ENCODE data around the gene ZNF865. TPM values are rescaled to one million over a fixed set of nuclear protein-coding genes. Genes with fewer than 3 reads are reported as not detected.

ZNF865 gene
- total and polyA plus RNA-seq, 10 of the 15 experiments (the other 5 are each of a cell fraction or from before 2014, with no cell fraction given): 0.02 to 18.3 (median 0.90) TPM

GRCh38 chr19:55615543-55616394 is 10.3 kb downstream of the ZNF865 start:
- ChIA-PET SMC1A (ENCODE audit: uncharacterized antibody, unreplicated experiment) (no interaction called here), RAD21 (ENCODE audit: unreplicated experiment) (no interaction called here), POLR2A (no interaction called here), CTCF (no interaction called here)
- in situ Hi-C loops (cut with MboI) (no loop called here), intact Hi-C loops (cut with micrococcal nuclease; ENCODE audit: unreplicated experiment) (no loop called here)
- H3K9me3 ChIP-seq (replicated peaks; ENCODE audit: control insufficient read depth, insufficient read depth, low read length): no peaks in the 10 kb centered on the region; the same call in 1 of the 3 replicates
- no peak overlapping the region for H3K4me3 ChIP-seq
- ATAC-seq: no peak
- H3K9ac ChIP-seq (ENCODE audit: control insufficient read depth, insufficient read depth, low read length): no peak overlapping the region
- H3K36me3 ChIP-seq (ENCODE audit: control insufficient read depth in 2 of 2, insufficient read depth in 2 of 2, low read length in 1 of 2): peaks cover 3 to 12% of the 10 kb centered on the region in 2 experiments; a peak in 3 of 4 replicates
- no peak for DNase-seq (ENCODE audit: low read depth, low spot score)
- no peak for FAIRE-seq
- H4K20me1 ChIP-seq (ENCODE audit: control insufficient read depth, insufficient read depth): peaks cover 3% of the 10 kb centered on the region; the same call in 1 of the 2 replicates
- peaks cover 4% of the 10 kb centered on the region for H3K4me1 ChIP-seq (ENCODE audit: control insufficient read depth, insufficient read depth, low read length)
- no peak overlapping the region for H3K4me2 ChIP-seq (ENCODE audit: control insufficient read depth, insufficient read depth)
- no peak overlapping the region for H2AFZ ChIP-seq (ENCODE audit: control insufficient read depth, low read depth, low read length)
- no TSS peak for BruUV-seq (replicated peaks)
- no peak overlapping the region for H3K27ac ChIP-seq (ENCODE audit: control insufficient read depth, insufficient read depth)
- WGBS (ENCODE audit: insufficient coverage, insufficient replicate concordance, low lambda C conversion rate, missing lambda C conversion rate): 99% methylated on average over 65 of the region's 88 CpGs
- no peaks in the 10 kb centered on the region for H3K27me3 ChIP-seq (replicated peaks in 1 of 2; ENCODE audit: control insufficient read depth in 2 of 2, insufficient read depth in 2 of 2, low read length in 1 of 2)
- H3K79me2 ChIP-seq (ENCODE audit: control insufficient read depth, insufficient read depth, low read length): peaks cover 3% of the 10 kb centered on the region; the same call in 1 of the 2 replicates
- TF ChIP-seq KDM1A (IDR thresholded peaks at IDR 0.05; ENCODE audit: borderline replicate concordance) (no peak), YBX1 (IDR thresholded peaks at IDR 0.05) (no peak), SP1 (IDR thresholded peaks at IDR 0.05; ENCODE audit: low read depth, low read length) (no peak), IRF3 (IDR thresholded peaks at IDR 0.05) (no peak), RBBP5 (conservative IDR thresholded peaks at IDR 0.05) (no peak), CREM (IDR thresholded peaks at IDR 0.05; ENCODE audit: low read depth) (no peak), NR2C2 (IDR thresholded peaks at IDR 0.05; ENCODE audit: borderline replicate concordance, control insufficient read depth, insufficient read length, low read depth) (no peak), ZNF384 (IDR thresholded peaks at IDR 0.05; ENCODE audit: borderline replicate concordance, low read depth, low read length) (no peak), MLLT1 (IDR thresholded peaks at IDR 0.05) (no peak), JUND (IDR thresholded peaks at IDR 0.05; ENCODE audit: low read depth, low read length) (no peak), HCFC1 (IDR thresholded peaks at IDR 0.05; ENCODE audit: low read length) (no peak), NFXL1 (IDR thresholded peaks at IDR 0.05; ENCODE audit: borderline replicate concordance) (no peak), POLR2AphosphoS5 (IDR thresholded peaks at IDR 0.05; ENCODE audit: low read length) (no peak), CEBPB (IDR thresholded peaks at IDR 0.05; ENCODE audit: borderline replicate concordance in 1 of 2, low read depth in 2 of 2, low read length in 2 of 2) (no peak), CBX3 (IDR thresholded peaks at IDR 0.05; ENCODE audit: borderline replicate concordance, low read depth) (no peak), RELA (IDR thresholded peaks at IDR 0.05; ENCODE audit: borderline replicate concordance, partially characterized antibody) (no peak), TARDBP (IDR thresholded peaks at IDR 0.05; ENCODE audit: borderline replicate concordance) (no peak)
- TF ChIP-seq, protein P1, sequence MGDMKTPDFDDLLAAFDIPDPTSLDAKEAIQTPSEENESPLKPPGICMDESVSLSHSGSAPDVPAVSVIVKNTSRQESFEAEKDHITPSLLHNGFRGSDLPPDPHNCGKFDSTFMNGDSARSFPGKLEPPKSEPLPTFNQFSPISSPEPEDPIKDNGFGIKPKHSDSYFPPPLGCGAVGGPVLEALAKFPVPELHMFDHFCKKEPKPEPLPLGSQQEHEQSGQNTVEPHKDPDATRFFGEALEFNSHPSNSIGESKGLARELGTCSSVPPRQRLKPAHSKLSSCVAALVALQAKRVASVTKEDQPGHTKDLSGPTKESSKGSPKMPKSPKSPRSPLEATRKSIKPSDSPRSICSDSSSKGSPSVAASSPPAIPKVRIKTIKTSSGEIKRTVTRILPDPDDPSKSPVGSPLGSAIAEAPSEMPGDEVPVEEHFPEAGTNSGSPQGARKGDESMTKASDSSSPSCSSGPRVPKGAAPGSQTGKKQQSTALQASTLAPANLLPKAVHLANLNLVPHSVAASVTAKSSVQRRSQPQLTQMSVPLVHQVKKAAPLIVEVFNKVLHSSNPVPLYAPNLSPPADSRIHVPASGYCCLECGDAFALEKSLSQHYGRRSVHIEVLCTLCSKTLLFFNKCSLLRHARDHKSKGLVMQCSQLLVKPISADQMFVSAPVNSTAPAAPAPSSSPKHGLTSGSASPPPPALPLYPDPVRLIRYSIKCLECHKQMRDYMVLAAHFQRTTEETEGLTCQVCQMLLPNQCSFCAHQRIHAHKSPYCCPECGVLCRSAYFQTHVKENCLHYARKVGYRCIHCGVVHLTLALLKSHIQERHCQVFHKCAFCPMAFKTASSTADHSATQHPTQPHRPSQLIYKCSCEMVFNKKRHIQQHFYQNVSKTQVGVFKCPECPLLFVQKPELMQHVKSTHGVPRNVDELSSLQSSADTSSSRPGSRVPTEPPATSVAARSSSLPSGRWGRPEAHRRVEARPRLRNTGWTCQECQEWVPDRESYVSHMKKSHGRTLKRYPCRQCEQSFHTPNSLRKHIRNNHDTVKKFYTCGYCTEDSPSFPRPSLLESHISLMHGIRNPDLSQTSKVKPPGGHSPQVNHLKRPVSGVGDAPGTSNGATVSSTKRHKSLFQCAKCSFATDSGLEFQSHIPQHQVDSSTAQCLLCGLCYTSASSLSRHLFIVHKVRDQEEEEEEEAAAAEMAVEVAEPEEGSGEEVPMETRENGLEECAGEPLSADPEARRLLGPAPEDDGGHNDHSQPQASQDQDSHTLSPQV (IDR thresholded peaks at IDR 0.05): no peak
